GM19099 (cell line): ENCODE results near the gene INHBB.

Experiments
- POLR2A ChIP-seq: IDR thresholded peaks from 3 replicates; pipeline ENCODE4 v1.6.1; 2011; ENCODE audit warnings: low read depth; ENCODE audit not compliant: insufficient read length; ENCODE audit errors: extremely low read depth

Gene INHBB

GRCh38 chr2:120354467-120354866 is 8.5 kb downstream of the INHBB start:
- no peak for TF ChIP-seq POLR2A

GRCh38 chr2:120354935-120355779 is 9.2 kb downstream of the INHBB start:
- TF ChIP-seq POLR2A, result no peak

GRCh38 chr2:120355780-120356266 is 9.9 kb downstream of the INHBB start:
- no peak for TF ChIP-seq POLR2A

- TF ChIP-seq POLR2A, result no peak
Measured at GRCh38 chr2:120357768-120358167, 11.8 kb downstream of the INHBB start.

- TF ChIP-seq POLR2A, result no peak
Measured at GRCh38 chr2:120358734-120359465, 13.0 kb downstream of the INHBB start.

- no peak for TF ChIP-seq POLR2A
Measured at GRCh38 chr2:120360307-120360855, 14.4 kb downstream of the INHBB start.

GRCh38 chr2:120362926-120363325 is 17.0 kb downstream of the INHBB start:
- no peak for TF ChIP-seq POLR2A

GRCh38 chr2:120365236-120365793 is 19.4 kb downstream of the INHBB start:
- TF ChIP-seq POLR2A, result no peak

- TF ChIP-seq POLR2A, result no peak
Measured at GRCh38 chr2:120366698-120367097, 20.8 kb downstream of the INHBB start.

GRCh38 chr2:120367221-120367620 is 21.3 kb downstream of the INHBB start:
- no peak for TF ChIP-seq POLR2A

- no peak for TF ChIP-seq POLR2A
Measured at GRCh38 chr2:120367649-120368048, 21.7 kb downstream of the INHBB start.

GRCh38 chr2:120368086-120368485 is 22.1 kb downstream of the INHBB start:
- no peak for TF ChIP-seq POLR2A

GRCh38 chr2:120369250-120369649 is 23.3 kb downstream of the INHBB start:
- no peak for TF ChIP-seq POLR2A

GRCh38 chr2:120371969-120372625 is 26.2 kb downstream of the INHBB start:
- no peak for TF ChIP-seq POLR2A

- TF ChIP-seq POLR2A, result no peak
Measured at GRCh38 chr2:120372816-120373215, 26.9 kb downstream of the INHBB start.
